Measurements from ENCODE around the gene WWOX.

WWOX gene

GRCh38 chr16:78228704-78229103 is 129.2 kb downstream of the WWOX start:
- DNase-seq (ENCODE audit: low read depth) = no peak

DNA sequence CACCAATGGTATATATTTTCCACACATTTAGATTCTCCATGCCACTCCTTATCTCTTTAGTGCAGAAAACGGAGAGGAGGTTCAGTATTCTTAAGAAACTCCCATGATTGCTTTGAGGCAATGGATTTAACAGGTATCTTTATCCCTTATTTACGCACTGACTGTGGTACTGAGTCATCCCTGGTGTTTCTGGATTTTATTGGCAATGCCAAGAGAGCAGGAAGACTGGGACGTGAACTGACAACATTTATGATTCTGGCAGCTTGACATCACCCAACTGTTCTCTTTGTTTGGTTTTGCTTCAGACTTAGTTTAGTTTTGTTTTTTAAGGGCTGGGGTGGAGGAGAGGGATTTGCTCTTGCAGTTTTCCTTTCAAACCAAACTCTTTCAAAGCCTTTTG is 131.4 kb downstream of the WWOX start:
- no peak for DNase-seq (ENCODE audit: low read depth)

DNA sequence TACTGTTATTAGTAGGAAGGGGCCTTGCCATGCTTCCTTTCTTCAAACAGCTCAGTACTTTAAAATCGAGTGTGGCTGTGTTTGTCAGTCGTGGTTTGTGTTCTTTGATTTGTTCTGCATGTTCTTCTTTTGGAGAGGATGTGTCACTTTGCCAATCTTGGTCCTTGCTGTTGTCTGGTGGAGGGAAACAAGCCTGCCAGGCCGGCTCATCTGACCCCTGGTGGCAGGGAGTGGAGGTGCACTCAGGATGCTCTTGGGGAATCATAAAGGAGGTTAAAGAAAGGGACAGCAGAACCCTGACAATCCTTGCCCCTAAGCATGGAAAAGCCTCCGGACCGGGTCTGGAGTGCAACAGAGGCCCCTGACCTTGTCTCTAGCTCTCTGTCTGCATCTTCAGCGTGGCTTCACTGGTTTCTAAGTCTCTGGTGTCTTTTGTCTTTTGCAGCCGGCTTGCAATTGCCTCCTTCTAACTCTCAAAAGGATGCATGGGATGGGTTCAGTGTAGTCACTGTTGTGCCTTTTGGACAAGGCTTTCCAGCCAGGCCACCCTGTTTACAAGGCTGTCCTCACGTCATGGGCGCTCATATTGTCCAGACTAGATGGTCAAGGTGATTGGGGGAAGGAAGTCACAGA is 135.8 kb downstream of the WWOX start:
- DNase-seq (ENCODE audit: low read depth) = peak; percentile 35

- DNase-seq (ENCODE audit: low read depth) = no peak
Observed at GRCh38 chr16:78235876-78236275, 136.4 kb downstream of the WWOX start.

DNA sequence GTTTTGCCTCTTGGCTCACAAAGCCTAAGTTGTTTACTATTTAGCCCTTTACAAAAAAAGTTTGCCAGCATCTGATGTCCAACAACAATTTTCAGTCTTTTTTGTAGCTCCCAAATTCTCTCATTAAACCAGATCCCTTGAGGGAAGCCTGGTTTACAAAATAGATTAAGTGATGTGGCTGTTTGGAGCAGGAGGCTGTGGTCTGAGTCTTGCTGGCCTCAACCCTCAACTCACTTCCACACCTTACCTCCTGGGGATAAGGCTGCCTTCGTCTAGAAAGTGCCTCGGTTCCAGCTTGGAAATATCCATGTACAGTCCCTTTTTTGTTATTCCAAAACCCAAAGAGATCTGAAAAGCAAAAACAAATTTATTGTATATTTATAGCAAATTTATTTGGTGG is 138.4 kb downstream of the WWOX start:
- no peak for DNase-seq (ENCODE audit: low read depth)

DNA sequence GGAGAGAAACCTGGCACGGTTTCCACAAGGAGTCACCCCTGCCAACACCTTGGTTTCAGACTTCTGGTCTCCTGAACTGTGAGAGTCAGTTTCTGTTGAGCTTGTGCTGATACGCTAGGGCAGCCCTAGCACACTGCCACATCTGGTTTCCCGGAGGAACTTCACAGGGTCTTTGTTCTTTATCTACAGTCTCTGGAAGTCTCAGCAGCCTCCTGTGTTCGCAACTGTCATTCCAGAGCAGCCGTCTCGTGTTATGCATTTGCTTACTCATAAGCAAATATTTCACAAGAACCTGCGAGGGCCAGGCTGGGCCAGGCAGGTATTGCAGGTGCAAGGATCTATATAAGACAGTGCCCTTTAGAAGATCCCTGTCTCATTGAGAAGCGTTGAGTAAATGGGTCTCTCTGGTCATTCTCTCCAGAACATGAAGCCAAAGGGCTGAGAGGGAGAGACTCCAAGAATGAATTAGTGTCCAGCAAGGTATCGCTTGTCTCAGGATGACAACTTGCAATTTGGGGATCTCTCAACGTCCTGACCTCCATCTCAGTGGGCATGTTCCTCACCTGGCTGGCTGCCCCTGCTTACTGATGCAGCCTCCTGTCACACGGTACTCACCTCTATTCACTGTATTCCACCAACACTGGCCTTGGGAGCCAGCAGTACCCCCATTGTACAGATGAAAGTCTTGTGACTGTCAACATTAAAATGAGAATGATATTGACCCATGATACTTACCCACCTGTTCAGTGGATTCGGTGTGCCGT is 141.2 kb downstream of the WWOX start:
- no peak for DNase-seq (ENCODE audit: low read depth)

DNA sequence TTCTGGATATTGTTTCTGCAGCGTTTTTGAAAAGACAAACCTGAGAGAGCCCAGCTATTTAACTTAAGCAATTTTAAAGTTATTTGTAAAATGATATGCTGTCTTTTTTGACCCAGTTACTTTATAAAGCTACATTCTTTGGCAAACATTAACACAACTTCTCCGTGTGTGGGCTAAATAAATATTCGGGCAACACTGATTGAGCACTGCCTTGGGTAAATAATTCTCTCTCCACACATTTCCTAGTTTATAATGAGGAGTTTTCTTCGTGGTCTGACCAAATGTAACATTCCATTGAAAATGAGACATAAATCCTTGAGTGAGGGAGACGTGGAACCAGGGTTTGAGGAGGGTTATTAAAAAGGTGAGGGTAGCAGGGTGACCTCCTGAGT is 142.8 kb downstream of the WWOX start:
- DNase-seq (ENCODE audit: low read depth) = no peak

DNA sequence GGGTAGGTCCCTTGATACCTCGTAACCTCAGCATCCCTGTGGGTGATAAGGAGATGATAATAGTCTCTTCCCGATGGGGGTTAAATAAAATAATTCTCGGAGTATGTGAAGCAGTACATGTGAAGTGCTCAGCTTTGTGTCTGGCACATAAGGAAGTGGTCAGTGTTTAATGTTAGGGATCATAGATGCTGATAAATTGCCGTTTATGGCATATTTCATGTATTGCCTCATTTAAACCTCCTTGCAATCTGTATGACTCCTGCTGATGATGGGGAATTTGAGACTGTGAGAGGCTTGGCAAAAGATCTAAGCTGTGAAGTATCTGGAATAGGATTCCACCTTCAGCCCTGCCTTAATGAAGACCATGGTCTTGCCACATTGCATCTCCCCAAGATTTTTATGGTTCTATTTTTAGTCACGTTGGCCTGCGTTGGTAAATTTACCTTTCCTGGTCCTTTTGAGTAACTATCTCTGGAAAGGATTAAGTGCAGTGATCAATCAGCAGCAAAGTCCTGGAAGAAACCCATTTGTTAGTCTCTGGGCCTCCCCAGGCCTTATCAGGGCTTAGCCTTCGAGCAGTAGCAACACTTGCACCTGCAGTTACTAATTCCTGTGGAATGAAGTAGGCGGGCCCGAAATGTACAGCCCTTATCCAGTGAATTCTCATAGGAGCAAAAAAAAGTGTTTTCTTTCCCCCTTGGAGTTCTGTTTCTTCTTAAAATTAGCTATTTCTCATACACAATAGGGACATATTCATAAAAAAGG is 144.9 kb downstream of the WWOX start:
- no peak for DNase-seq (ENCODE audit: low read depth)

- DNase-seq (ENCODE audit: low read depth) = no peak
Observed at GRCh38 chr16:78246559-78246958, 147.1 kb downstream of the WWOX start.

DNA sequence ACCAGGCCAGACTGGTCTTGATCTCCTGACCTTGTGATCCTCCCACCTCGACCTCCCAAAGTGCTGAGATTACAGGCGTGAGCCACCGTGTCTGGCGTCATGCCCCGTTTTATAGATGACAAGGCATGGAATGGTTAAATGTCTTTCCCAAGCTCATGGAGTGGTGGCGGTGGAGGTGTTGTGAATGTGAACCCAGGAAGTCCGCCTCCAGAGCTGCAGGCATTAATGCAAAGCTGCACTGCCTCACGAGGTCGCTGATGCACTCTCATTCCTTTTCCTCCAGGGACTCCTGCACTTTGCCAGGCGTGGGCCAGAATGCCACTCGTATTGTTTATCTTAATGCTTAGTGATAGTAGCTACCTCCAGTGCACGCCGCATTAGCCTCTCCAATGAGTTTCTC is 149.6 kb downstream of the WWOX start:
- no peak for DNase-seq (ENCODE audit: low read depth)

DNA sequence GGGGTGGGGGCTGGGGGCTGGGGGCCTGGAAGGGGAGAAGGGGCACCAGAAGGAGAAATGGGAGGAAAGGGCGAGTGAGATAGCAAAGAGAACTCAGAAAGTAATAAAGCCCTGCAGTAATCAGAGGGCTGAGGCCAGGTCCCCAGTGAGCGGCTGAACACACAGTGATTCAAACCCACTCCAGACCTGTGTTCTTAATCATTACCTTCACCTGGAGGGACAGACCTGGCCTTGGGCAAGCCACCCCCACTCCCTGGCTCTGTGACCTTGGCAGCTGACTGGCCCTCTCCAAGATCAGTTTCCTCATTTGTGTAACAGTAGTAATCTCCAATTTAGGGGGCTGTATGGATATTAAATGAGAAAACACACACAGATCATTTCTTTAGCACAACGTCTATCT is 150.4 kb downstream of the WWOX start:
- no peak for DNase-seq (ENCODE audit: low read depth)

- DNase-seq (ENCODE audit: low read depth) = no peak
Observed at GRCh38 chr16:78251115-78251514, 151.7 kb downstream of the WWOX start.

GRCh38 chr16:78252757-78253156 is 153.3 kb downstream of the WWOX start:
- DNase-seq (ENCODE audit: low read depth) = no peak

DNA sequence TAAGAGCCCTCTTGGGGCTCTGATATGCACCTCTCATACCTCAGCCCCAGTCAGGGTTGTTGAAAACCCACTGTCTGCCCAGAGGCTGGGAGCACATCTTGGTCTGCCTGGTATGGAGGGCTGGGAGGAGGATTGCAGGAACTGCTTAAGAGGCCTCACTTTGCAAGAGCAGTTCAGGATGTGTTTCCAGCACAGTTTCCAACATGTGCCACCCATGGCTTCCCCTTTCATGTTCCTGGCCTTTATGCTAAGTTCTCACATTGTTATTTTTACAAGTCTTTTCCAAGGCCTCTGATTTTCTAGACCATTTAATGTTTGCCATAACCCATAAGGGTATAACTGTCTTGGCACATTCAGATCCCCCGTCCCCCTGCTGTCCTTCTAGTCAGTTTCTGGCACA is 155.4 kb downstream of the WWOX start:
- no peak for DNase-seq (ENCODE audit: low read depth)

DNA sequence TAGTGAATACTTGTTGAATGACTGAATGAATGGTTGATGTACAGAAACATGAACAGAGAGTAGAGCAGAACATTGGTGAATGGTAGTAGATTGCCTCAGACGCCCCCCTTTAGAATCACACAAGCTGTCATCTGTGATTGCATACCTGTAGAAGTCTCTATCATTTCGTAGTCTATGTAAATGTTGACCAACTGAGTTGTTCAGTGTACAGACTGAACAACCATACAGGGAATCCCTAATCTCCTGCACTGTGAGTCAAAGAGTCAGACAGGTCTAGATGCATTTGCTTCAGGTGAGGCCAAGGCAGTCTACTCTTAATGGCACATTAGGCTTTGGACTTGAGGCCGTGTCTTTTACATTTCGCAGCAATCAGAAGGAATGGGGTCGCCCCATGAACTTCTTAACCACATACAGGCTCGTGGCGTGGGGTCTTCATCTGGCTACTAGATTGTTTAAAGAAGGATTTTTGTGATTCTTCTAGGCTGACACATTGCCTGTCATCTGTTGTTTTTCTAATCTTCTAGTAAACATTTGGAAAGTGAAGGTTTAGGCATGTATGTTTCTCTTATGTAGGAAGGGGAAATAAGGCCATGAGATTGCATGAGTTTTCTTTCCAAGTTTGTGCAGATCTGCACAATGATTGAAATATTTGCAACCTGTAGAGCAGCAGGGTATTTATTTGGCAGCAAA is 157.4 kb downstream of the WWOX start:
- no peak for DNase-seq (ENCODE audit: low read depth)

- DNase-seq (ENCODE audit: low read depth) = no peak
Observed at GRCh38 chr16:78257376-78257728, 157.9 kb downstream of the WWOX start.

- DNase-seq (ENCODE audit: low read depth) = no peak
Observed at GRCh38 chr16:78258375-78259065, 159.1 kb downstream of the WWOX start.

- DNase-seq (ENCODE audit: low read depth) = no peak
Observed at GRCh38 chr16:78259873-78260272, 160.4 kb downstream of the WWOX start.

GRCh38 chr16:78264642-78265041 is 165.2 kb downstream of the WWOX start:
- DNase-seq (ENCODE audit: low read depth) = no peak

GRCh38 chr16:78269256-78269655 is 169.8 kb downstream of the WWOX start:
- no peak for DNase-seq (ENCODE audit: low read depth)

DNA sequence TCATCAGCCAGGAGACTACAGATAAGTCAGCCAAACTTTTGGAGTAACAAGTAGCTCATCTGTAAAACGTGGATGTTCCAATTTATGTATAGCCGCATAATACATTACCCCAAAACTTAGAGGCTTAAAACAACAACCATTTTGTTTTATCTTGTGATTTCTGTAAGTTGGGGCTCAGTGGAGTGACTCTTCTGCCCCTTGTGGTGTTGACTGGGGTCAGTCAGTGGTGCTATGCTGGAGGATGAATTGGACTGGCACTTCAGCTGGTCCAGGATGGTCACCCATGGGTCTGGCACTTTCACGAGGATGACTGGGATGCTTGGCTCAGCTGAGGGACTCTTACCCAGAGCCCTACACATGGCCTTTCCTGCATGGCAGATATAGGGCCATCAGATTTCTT is 172.5 kb downstream of the WWOX start:
- no peak for DNase-seq (ENCODE audit: low read depth)

DNA sequence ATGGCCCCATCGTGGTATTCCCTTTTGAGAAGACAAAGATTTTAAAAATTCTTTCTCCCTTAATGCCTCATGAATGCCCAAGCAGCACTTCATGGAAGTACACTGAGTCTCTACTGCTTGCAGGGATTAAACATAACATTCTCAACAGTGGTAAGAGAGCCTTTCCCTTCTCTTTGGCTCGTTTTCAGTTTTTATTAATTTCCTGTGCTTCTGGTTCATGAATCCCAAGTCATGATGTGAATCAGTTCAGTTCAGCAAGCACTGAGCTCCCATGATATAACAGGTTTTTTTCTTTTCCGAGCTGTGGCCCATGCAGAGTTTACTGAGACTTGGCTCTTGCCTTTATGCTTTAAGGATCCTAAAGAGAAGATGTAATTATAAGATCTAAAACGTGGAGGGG is 175.3 kb downstream of the WWOX start:
- no peak for DNase-seq (ENCODE audit: low read depth)

Data from activated T-helper 1 cell treated with Interleukin-2 at 50 U/mL for 16 hours (primary cell).